Vein endothelial cell (primary cell): Measurements from ENCODE around the gene PI4KB. TPM values are rescaled to one million over a fixed set of nuclear protein-coding genes. Genes with fewer than 3 reads are reported as not detected.

ENCODE experiments used
- small RNA-seq: library from RNA; depleted of rRNA; stranded (forward); fragments of <200 nt; gene quantifications from one replicate; pipeline ENCODE3, GENCODE V24; 2012
- total RNA-seq: library from RNA; depleted of rRNA; stranded (reverse); fragments of >200 nt; gene quantifications from 2 replicates; pipeline ENCODE4 v1.2.3, GENCODE V29; 2012

The PI4KB gene
- total RNA-seq = 41.3 and 47.4 TPM in 2 replicates

GRCh38 chr1:151327223-151327902, at the start of gene PI4KB:
TSS of gene PI4KB (minus strand) at chr1:151327416. CDS start at chr1:151316481, 10,935 bp downstream.

GRCh38 chr1:151372058-151372934, 45.1 kb upstream of the PI4KB start, which contains the start of gene SELENBP1:
TSS of gene SELENBP1 (minus strand) at chr1:151372705. CDS start at chr1:151372641, 64 bp downstream.

DNA sequence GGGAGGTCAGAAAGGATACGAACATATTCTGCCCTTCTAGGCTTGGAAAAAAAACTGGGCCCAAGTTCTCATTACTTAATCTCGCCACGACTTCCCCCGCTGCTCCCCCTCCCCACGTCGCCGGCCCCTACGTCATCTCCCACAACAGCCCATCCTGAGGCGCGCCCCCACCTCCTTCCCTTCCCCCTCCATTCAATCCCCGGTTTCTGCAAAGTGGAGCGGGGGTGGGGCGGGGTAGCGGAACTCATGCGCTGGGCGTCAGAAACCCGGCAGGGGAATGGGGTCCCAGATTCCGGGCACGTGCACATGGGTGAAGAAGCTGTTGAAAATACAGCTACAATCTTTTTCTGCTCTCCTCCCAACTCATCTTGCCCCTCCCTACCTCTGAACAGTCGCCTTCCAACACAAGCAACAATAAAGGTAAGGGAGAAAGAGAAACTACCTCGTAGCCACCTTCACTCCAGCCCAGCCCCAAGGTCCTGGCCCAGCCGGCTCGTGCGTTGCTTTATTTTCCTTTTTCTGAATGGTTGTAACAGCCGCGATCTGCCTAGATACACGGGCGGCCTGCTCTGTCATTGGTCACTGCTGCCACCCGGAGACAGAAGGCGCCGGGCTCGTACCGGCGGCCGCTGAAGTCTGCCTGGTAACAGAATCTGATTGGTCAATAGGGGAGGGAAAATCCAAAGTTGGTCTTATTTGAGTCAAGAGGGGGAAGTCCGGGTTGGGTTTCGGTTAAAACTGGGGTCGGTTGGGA, 19.7 kb upstream of the PI4KB start, which contains the start of gene RFX5:
Gene RFX5, minus strand, starts transcription at position 484 of the 754 bp plus-strand sequence. CDS start 932 bp downstream, outside the sequence.

DNA sequence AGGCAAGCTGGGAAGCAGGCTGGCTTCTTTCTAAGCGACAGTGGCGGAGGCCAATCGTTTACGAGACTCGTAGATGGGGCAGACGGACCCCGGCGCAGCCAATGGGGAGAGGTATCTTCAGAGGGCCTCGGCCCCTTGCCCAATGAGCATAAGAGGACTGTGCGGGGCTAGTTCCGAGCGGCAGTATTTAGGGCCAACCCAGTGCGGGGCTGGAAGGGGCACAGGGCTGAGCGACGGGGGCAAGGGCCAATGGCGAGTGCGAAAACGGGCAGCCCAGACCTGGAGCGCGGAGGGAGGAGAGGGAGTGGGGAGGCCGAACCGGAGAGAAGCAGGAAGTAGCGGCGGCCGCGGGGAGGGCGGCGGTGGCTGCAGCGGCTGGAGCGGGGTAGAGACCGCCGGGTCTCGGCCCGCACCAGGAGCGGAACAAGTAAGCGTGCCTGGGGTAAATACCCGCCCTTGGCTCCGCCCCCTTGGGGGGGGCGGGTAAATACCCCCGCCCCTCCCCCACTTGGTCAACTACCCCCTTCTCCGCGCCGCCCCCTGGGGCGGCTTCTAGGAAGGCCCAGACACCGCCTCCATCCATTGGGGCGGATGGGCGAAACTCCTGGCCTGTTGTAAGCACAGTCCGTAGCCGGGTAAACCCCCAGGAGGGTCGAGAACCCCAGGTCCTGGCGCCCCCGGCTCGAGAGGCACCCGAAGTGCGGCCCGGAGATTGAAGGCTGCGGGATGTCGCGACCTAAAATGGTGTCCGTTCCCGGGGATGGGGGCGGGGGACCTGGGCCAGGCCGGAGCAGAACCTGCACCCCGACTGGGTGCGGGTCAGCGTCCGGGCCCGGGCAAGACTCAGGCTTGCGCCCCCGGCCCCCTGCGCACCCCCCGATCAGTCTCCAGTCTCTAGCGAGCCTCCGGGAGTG, 45.0 kb downstream of the PI4KB start, which contains the start of gene ZNF687:
Gene ZNF687, plus strand, starts transcription at position 331 of the 914 bp plus-strand sequence. CDS start 3,993 bp downstream, outside the sequence.

GRCh38 chr1:151254217-151255213, 72.7 kb downstream of the PI4KB start, which contains the start of gene PSMD4:
TSS of gene PSMD4 (plus strand) at chr1:151254734. CDS start at chr1:151254783, 49 bp downstream.

Small RNAs within 50 kb of the gene (small RNA-seq; reads per million reads assigned to genes)
- not detected for gene RN7SL444P

Other genes starting within 250 kb of the PI4KB start
- gene SEMA6C, start 180.8 kb downstream of the PI4KB start, total RNA-seq = 15.6 and 17.6 TPM in 2 replicates
- not detected in 2 replicates for gene TNFAIP8L2, start 170.8 kb downstream of the PI4KB start, total RNA-seq
- gene LYSMD1, start 161.5 kb downstream of the PI4KB start, total RNA-seq = 5.2 TPM in 2 replicates
- gene SCNM1, start 161.3 kb downstream of the PI4KB start, total RNA-seq = 30.4 and 33.4 TPM in 2 replicates
- gene TMOD4, start 151.4 kb downstream of the PI4KB start, total RNA-seq = not detected in 2 replicates
- gene VPS72, start 137.2 kb downstream of the PI4KB start, total RNA-seq = 58.5 and 60.7 TPM in 2 replicates
- gene PIP5K1A, start 128.9 kb downstream of the PI4KB start, total RNA-seq = 57.8 and 58.0 TPM in 2 replicates
- 132 and 160 TPM in 2 replicates for gene PSMD4, start 72.7 kb downstream of the PI4KB start, total RNA-seq
- 16.4 and 22.9 TPM in 2 replicates for gene ZNF687, start 45.1 kb downstream of the PI4KB start, total RNA-seq
- 51.3 and 54.9 TPM in 2 replicates for gene RFX5, start 19.8 kb upstream of the PI4KB start, total RNA-seq
- 3.3 and 4.2 TPM in 2 replicates for gene SELENBP1, start 45.3 kb upstream of the PI4KB start, total RNA-seq
- 381 and 398 TPM in 2 replicates for gene PSMB4, start 72.2 kb upstream of the PI4KB start, total RNA-seq
- 36.6 and 37.1 TPM in 2 replicates for gene POGZ, start 132.1 kb upstream of the PI4KB start, total RNA-seq
- gene CGN, start 184.0 kb upstream of the PI4KB start, total RNA-seq = under 0.01 and 0.96 TPM in 2 replicates
- gene TUFT1, start 212.9 kb upstream of the PI4KB start, total RNA-seq = 3.9 and 5.9 TPM in 2 replicates